HCEC 1CT (cell line): ENCODE results near the gene CYP2W1.
A peak's percentile ranks its signal among the peaks of the same experiment; 100 is the strongest.
"Not testable (repeated sequence)": the region's sequence is repeated elsewhere in the genome, so short reads cannot be mapped to it uniquely, and the experiment has no call there.

Experiments used
- DNase-seq: peaks from one replicate; pipeline ENCODE4 v3.0.0-alpha.2; 2017

Gene CYP2W1

DNA sequence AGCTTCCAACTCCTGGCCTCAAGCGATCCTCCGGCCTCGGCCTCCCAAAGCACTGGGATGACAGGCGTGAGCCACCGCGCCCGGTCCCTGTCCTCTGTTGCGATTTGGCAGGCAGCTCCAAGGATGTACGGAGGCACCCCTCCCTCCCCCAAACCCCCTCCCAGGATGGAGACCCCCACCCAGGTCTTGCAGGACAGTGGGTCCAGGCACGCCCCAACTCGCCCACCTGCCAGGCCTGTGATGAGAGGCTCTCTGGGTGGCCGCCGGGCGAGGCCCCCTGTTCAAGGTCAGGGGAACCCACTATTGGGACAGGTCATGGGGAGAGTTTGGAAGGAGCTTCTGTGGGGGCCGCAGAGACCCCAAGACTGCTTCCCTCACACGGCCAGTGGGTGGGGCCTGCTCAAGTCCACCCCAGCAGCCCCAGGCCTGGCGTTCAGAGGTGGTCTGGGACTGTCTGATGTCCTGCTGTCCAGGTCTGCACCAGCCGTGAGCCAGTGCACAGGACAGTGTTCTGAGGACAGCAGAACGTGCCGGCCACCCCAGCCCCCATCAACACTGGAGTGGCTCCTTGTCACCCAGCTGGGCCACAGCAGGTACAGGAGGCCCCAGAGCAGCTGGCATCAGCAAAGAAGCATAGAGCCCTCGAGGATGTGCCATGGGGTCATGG lies 31.0 kb upstream of the CYP2W1 start:
- DNase-seq = no peak

DNA sequence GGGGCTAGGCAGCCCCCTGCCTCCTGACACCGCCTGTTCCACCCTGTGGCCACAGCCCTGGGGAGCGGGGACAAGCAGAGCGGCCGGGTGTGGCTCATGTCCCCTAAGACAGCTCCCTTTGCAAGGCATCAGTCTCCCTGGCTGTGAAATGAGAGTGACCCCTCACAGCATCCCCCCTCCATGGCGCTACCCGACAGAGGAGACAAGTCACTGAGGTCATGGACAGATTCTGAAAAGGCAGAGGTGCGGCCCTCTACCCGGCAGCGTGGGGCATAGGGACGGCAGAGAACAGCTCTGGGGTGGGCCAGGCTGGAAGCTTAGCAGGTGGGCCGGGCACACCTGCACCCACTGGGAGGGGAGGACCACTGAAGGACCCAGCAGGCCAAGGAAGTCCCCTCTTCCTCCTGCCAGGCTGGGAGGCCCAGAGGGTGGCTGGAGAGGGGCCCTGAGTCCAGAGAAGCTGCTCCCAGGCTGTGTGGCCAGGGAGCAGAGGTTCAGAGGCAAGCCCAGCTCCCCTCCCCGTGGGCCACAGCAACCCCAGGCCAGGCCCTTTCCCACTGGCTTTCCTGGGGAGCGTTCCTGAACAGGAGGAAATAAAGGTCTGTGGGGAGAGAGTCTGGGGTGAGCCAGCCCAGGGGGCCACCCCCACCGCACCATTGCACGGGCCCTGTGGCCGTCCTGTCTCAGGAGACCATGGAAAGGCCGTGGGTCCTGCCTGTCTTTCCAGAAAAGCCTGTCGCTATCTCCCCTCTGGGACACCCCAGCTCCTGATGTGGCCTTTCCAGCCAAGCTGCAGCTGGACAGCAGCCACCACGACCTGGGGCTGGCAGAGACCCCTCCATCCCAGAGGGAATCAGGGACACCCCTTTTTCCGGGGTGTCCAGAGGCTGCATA lies 30.2 kb upstream of the CYP2W1 start:
- DNase-seq = no peak

DNA sequence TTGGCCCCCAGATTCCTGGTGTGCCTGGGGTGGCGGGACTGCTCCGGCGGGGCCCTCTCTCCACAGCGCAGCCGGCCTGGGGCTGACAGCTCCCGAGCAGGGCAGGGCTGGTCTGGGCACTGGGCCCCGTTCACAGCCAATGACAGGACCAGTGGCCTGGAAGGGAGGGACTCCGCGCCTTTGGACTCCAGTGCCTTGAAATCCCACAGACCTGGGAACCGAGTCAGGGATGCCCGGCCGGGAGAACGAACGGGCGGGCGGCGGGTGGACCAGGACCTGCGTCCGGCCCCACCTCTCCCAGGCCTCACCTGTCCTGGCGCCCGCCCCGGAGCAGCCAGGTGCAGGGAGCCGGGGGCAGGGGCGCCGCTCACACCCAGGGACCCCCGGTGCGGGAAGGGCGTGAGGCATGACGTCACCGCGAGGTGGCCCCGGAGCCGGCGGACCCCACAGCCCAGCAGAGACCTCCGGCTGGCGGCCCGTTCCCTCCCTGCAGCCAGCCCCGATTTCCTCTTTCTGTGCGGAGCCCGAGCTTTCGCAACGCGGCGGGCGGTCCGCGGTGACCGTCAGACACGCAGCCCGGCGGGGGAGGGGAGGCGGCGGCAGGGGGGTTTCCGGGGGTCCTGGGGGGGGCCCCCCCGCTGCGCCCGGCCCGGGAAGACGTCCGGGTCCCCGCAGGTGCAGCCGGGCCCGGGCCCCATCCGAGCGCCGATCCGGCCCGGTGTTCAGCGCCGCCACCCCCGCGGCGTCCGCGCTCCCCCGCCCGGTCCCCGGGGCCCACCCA lies 29.2 kb upstream of the CYP2W1 start:
- no peak for DNase-seq

DNA sequence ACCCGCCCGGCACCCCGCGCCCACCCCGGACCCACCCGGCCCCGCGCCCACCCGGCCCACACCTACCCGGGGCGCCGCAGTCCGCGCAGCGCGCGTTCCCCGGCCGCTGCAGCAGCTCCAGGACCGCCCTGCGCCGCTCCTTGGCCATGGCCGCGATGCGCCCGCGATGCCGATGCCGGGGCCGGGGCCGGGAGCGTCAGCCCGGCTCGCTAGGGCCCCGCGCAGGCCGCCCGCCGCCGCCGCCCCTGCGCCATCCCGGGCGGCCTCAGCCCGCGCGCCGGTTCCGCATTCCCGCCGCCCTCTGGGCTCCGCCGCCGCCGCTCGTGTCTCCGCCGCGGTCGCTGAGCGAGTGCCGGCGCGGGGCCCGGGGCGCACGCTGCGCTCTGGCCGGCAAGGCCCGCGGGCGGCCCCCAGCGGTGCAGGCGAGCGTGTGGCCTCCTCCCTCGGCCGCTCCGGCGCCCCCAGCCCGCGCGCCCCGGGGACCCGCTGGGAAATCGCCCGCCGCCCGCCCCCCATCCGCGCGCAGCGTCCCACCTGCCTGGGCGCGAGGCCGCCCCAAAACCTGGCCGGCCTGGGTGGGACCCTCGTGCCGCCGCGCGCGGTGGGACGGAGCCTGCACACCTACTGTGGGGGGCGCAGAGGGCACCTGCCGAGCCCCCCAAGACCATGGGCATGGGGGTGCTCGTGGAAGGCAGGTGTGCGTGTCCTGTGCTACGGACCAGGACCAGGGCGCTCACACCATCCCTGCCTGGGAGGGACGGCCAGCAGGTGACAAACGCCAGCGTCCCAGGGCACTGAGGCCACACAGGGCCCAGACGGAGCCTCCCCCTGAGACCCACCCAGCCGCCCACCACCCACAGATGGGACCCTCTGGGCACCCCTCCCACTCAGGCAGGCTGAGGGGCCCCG lies 28.4 kb upstream of the CYP2W1 start, which contains the start of gene ADAP1:
Gene ADAP1, minus strand, starts transcription at position 351 of the 909 bp plus-strand sequence. Its CDS starts 203 bp downstream, at position 148.
- no peak for DNase-seq

DNA sequence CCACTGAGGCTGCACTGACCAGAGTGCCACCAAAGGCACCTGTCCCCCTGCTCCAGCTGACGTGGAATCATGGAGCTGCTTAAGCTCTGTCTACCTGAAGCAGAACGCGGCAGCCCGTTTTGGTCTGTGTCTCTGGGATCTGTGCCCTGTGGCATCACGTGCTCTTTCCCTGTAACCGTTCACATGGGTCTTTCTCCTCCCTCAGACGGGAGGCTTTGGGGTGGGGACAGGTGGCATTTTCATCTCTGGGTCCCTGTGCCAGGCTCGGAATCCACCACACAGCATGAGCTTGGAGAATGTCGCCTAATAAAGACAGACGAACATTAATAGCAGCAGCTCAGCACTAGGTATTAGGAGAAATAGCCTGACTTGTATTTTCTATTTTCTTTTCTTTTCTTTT lies 26.9 kb upstream of the CYP2W1 start:
- DNase-seq = no peak

DNA sequence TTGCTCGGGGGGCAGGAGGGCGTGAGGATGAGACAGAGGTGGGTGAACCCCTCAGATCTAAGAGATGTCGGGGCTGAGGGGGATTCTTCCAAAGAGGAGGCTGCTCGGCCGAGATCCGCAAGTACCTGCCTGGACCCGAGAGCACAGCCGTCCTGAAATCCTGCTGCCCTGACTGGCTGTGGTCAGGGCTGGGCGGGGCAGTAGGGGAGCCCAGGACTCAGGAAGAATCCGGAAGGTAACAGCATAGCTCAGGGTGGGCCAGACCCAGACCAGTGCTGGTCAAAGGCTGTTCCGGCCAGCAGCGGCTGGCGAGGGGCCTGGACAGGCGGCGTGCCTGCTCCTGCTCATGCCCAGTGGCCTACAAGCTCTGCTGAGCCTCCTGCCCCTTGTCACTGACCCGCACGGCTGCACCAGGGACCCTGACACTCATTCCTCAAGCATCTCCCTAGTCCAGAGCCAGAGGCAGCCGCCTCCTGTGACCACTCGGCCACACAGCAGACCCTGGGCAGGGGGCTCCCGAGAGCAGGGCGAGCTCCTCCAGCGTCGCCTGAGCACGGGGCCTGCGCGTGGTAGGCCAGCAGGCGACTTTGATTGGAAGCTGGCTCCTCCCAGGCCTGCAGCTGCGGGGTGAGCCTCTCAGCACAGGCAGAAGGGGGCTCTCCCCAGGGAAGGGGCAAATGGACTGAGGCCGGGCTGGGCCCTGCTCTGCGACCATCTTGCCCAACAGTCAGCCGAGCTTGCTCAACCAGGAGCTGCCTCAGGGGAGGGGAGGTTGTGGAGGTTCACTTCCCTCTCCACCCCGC lies 25.4 kb upstream of the CYP2W1 start:
- no peak for DNase-seq

DNA sequence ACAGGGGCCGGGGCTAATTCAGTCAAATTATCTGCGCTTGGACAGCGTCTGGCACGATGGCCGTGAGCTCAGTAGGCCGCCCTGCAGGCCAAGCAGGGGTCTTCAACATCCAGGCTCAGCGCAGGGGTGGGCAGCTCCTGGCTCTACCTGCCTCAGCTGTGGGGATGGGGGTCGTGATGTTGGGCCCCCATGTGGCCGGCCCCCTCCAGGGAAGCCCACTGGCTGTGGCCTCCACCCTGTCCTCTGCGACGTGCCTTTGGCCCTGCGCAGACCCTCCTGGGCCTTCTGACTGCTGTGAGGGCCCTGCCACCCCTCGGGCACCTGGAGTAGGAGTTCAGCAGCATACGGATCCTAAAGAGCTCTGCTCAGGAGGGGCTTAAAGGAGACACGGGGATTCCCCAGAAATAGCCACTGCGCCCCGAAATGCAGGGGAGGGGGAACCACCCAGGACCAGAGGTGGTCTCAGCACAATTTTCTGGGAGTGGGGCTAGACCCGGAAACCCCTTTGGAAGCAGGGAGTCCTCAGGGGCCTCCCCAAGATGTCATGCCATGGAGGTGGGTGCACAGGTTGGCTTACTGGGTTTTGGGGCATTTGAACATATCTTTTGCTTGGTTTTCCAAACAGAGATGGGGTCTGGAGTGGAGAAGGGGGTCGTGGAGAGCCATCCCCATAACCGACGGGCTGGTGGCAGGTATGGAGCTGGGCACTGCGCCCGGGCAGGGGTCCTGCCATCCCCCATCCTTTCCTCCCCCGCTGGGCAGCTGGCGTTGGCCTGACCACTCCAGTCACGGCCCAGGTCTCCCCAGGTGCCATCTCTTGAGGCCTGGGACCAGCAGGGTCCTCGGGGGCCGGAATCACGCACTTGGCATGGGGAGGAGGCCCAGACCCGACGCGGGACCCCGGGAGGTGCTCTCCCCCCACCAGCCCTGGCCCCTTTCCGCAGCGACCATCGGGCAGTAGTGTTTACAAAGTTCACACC lies 24.5 kb upstream of the CYP2W1 start:
- no peak for DNase-seq

DNA sequence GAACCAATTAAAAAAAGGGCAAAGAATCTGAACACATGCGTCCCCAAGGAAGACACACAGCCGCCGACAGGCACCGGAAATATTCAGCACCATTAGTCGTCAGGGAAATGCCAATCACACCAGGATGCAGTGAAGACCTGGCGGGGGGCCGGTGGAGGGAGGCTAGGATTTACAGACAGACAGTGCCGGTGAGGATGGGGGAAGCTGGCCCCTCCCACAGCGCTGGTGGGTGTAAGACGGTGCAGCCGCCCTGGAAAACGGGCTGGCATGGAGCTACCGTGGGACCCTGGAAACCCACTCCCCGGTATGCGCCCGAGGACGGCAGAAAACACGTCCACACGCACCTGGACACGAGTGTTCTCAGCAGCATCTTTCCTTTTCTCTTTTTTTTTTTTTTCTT lies 23.7 kb upstream of the CYP2W1 start:
- no peak for DNase-seq

DNA sequence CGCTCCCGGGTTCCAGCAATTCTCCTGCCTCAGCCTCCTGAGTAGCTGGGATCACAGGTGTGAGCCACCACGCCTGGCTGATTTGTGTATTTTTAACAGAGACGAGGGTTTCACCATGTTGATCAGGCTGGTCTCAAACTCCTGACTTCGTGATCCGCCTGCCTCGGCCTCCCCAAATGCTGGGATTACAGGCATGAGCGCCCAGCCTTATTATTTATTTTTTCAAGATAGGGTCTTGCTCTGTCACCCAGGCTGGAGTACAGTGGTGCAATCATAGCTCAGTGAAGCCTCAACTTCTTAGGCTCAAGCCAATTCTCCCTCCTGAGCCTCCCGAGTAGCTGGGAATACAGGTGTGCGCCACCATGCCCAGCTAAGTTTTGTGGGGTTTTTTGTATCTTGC lies 23.2 kb upstream of the CYP2W1 start:
- not testable (repeated sequence) for DNase-seq

DNA sequence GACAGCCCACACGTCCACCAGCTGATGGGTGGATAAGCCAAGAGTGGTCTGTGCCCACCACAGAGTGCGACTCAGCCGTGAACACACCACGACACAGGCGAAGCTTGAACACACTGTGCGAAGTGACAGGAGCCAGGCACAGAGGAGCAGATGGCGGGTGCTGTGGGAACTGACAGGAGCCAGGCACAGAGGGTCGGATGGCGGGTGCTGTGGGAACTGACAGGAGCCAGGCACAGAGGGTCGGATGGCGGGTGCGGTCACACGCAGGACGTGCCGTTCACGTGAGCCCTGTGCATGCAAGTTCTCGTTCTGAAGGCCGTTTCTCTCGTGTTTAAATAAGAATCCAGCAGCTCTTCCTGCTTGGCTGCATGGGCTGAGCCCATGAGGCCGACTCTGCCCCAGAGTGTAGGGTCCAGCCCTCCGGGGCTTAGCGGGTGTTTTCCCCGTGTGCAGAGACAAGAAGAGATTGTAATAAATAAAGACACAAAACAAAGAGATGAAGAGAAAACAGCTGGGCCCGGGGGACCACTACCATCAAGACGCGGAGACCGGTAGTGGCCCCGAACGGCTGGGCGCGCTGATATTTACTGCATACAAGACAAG lies 22.6 kb upstream of the CYP2W1 start:
- no peak for DNase-seq

DNA sequence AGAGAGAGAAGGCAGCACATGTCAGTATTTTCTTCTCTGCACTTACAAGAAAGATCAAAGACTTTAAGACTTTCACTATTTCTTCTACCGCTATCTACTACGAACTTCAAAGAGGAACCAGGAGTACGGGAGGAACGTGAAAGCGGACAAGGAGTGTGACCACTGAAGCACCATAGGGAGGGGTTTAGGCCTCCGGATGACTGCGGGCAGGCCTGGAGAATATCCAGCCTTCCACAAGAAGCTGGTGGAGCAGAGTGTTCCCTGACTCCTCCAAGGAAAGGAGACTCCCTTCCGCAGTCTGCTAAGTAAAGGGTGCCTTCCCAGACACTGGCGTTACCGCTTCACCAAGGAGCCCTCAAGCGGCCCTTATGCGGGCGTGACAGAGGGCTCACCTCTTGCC lies 22.0 kb upstream of the CYP2W1 start:
- DNase-seq = not testable (repeated sequence)

DNA sequence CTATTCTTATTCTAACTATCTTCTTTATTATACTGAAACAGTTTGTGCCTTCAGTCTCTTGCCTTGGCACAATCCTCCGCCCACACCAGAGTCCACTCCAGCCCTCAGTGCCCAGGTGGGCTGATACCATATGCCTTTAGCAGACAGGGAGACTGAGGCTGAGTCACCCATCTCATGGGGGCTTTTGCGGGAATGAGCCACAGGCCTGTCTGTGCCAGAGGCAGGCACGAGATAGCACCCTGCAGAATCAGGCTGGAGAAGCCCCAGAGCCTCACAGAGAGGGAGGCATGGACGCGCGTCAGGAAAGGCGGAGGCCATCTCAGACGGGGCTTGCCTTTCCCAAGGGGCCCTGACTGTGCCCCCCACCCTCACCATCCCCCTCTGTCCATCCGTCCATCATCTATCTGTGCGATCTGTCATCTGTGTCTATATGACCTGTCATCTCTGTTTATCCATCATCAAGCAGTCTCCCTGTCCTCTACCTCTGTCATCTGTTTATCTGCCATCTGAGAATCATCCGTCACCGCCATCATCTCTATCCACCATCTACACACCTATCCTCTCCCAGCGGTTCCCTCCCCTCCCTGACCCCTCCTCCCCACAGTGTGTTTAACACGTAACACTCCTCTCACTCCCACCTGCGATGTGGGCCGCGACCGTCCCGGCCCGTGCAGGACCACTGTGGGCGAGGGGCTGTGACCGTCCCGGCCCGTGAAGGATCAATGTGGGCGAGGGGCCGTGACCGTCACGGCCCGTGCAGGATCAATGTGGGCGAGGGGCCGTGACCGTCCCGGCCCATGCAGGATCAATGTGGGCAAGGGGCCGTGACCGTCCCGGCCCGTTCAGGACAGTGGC lies 21.2 kb upstream of the CYP2W1 start:
- no peak for DNase-seq

DNA sequence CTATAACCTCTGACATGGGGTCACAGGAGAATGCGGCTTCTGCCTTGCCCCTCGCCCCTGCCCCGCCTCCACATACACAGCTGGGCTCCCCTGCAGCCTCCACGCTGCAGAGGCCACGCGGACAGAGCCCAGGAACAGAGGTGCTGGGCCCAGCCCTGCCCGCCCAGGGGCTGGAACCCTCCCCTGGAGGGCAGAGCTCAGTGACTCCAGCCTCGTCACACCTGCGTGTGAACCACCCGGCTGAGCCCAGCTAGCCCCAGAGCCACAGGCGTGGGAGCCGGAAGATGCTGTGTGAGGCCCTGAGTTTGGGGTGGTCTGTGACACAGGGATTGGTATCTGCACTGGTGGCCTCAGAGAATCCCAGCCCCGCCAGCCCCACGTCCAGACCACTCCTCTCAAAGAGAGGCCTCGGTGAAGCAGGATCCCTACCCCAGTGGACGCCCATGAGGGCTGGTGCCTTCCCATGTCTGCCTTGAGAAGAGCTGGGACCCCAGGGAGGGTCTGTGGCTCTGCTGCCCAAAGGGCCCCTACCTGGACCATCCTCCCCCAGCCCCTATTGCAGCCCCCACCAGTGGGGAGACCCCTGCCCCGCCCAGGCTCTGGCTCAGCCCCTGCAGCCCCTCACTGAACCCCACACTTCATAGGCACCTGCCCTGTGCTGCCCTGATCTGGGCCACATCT lies 20.4 kb upstream of the CYP2W1 start:
- DNase-seq = no peak

DNA sequence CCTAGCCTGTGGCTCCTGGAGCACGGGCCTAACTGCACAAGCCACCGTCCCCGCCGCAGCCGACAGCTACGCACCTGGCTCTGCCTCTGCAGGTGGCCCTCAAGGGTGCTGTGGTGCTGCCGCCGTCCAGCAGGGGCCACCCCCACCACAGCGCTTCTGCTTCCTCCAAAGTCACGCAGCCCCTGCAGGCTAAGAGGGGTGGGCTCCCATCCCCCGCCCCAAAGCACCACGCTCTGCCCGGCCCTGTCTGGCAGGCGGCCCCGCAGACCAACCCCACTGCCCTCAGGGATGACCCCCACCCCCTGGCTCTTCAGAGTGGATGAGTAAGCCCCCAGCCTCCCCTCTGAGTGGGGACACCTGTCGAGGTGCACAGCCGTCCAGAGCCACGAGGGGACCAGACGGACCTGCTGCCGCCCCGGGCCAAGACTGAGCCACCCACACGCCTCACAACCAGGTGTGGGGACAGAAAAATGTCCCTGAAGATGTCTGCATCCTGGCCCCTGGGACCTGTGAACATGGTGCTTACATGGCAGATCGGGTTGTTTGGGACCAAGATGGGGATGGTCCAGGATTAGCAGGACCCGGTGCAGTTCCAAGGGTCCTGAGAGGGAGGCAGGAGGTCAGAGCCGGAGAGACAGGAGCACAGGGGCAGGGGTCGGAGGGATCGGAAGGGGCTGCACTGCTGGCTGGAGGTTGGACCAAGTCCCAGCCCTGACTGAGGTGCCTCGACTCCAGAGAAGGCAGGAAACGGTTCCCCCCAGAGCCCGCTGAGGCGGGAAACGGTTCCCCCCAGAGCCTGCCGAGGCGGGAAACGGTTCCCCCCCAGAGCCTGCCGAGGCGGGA lies 19.5 kb upstream of the CYP2W1 start:
- DNase-seq = no peak

DNA sequence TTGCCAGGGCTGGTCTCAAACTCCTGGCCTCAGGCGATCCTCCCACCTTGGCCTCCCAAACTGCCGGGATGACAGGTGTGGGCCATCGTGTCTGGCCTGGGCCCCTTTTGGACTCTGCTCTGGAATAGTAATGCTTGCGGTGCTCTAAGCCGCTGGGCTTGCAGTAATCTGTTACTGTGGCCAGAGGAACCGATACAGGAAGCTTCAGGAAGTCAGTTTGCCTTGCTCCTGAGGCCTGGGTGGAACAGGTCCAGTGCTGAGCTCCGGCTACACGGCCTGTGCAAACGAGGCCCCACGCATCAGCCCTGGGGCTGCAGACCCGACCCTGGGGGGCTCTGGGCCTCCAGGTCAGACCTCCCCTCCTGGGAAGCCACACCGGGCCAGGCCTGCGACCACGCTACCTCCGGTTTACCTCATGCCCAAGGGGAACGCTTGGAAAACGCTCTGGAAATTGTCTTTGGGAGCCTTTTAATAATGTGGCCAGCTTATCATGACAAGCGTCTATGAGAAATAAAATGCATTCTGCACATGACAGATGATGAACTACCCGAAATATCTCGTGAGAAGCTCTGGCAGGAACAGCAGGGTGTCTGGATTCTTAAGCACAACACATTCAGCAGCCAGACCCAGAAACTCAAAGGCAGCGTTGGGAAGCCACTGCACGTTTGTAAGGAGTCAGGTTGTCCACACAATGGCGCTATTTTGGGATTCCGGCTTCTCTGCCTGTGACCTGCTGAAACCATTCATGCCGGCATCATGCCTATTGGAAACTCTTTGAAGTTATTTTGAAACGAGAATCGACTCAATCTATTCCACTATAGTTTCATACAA lies 18.4 kb upstream of the CYP2W1 start:
- DNase-seq = peak; percentile 36
